Measurements from ENCODE around the gene ZMYND12.
A peak's percentile ranks its signal among the peaks of the same experiment; 100 is the strongest.
"Not testable (repeated sequence)": the region's sequence is repeated elsewhere in the genome, so short reads cannot be mapped to it uniquely, and the experiment has no call there.

The ZMYND12 gene, protein sequence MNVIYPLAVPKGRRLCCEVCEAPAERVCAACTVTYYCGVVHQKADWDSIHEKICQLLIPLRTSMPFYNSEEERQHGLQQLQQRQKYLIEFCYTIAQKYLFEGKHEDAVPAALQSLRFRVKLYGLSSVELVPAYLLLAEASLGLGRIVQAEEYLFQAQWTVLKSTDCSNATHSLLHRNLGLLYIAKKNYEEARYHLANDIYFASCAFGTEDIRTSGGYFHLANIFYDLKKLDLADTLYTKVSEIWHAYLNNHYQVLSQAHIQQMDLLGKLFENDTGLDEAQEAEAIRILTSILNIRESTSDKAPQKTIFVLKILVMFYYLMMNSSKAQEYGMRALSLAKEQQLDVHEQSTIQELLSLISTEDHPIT

DNA sequence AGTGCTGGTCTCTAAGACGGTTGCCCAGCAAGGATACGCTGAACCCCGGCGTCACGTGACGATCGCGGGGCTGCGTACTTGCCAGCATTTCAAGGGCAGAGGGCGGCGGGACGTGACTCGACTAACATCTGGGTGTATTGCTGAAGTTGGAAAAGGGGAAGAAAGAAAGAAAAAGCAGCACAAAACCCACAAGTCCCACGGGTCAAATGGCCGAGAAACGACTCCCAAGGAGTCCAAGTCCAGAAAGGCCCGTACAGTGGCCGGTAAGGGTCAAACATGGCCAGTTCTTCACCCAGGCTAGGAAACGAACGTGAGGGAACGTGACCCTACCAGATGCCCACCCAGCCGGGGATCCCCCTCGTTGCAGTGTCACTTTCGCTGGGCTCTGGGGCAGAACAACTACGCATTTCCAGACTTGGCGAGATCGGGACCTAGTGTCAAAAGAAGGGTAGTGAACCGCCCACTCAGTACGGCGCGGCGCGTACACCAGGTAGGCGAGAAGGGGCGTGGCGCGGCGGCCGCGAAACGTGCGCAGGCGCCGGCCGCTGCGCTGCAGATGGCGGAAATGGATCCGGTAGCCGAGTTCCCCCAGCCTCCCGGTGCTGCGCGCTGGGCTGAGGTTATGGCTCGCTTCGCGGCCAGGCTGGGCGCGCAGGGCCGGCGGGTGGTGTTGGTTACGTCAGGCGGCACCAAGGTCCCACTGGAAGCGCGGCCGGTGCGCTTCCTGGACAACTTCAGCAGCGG, at the start of gene ZMYND12, which contains the start of gene PPCS:
TSS of gene ZMYND12 (minus strand) at position 13 of the 744 bp plus-strand sequence. CDS start 25 bp downstream, outside the sequence.
TSS of gene PPCS (plus strand) at position 534 of the 744 bp plus-strand sequence. CDS start at position 557, 23 bp downstream.
- H3K9me3 ChIP-seq = no peaks in the 10 kb centered on the region
- no peak for TF ChIP-seq Cebpa-rat (IDR thresholded peaks at IDR 0.05)
- peak within 1 kb of the TSS; percentile 91 for H3K9ac ChIP-seq
- peak within 1 kb of the TSS; percentile 96 for H3K27ac ChIP-seq
- H3K4me3 ChIP-seq = peak within 1 kb of the TSS; percentile 79
- H3K4me2 ChIP-seq = peak within 1 kb of the TSS; percentile 88
- H3K36me3 ChIP-seq = peaks cover 33% of the 10 kb centered on the region
- H3K4me1 ChIP-seq = peaks cover 30% of the 10 kb centered on the region
- H3K27me3 ChIP-seq = no peaks in the 10 kb centered on the region
- no peaks in the 10 kb centered on the region for H4K20me1 ChIP-seq

DNA sequence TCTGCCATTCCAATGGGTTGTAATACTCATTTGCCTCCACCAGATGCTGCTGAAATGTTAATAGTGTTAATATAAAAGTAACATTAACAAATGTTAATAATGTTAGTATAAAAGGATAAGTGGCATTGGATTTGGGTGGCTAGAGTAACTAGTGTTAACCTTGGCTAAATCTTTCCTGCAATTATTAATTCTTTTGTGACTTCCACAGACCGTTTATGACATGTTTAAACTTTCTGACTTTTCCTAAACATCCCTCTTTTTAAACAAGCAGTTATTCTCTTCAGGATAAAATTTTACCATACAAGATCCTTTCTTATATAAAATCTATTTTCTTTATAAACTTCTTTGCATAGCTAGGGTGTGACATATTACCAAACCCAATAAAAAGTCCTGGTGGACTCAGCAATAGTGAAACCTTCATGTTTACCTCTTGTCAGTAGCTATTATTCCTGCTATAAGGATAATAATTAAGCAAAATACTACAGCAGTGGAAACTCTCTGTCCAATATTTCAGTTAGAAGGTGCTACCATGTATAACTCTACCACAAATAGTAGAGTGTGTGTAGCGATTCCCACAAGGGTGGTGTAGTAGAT, 48.8 kb upstream of the ZMYND12 start:
- Histone ChIP-seq H3K4me1 (no peaks in the 10 kb centered on the region), H3K9me3 (peaks cover 46% of the 10 kb centered on the region), H3K27me3 (no peaks in the 10 kb centered on the region), H3K4me3 (peak overlapping the region; percentile 22; the same call in 1 of the 2 replicates), H3K9ac (no peak overlapping the region), H3K36me3 (peaks cover 24% of the 10 kb centered on the region), H4K20me1 (no peaks in the 10 kb centered on the region), H3K27ac (no peak overlapping the region), H3K4me2 (no peak overlapping the region)
- TF ChIP-seq Cebpa-rat (IDR thresholded peaks at IDR 0.05) = no peak

DNA sequence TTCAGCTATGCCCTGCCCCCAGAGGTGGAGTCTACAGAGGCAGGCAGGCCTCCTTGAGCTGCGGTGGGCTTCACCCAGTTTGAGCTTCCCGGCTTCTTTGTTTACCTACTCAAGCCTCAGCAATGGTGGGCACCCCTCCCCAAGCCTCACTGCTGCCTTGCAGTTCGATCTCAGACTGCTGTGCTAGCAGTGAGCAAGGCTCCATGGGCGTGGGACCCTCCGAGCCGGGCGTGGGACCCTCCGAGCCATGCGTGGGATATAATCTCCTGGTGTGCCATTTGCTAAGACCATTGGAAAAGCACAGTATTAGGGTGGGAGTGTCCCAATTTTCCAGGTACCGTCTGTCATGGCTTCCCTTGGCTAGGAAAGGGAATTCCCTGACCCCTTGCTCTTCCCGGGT, 46.2 kb upstream of the ZMYND12 start:
- not testable (repeated sequence) for H3K9ac ChIP-seq, H3K4me2 ChIP-seq, H4K20me1 ChIP-seq, H3K27me3 ChIP-seq, H3K4me3 ChIP-seq, H3K4me1 ChIP-seq, H3K27ac ChIP-seq
- Histone ChIP-seq H3K9me3 (peaks cover 46% of the 10 kb centered on the region), H3K36me3 (peaks cover 24% of the 10 kb centered on the region)

DNA sequence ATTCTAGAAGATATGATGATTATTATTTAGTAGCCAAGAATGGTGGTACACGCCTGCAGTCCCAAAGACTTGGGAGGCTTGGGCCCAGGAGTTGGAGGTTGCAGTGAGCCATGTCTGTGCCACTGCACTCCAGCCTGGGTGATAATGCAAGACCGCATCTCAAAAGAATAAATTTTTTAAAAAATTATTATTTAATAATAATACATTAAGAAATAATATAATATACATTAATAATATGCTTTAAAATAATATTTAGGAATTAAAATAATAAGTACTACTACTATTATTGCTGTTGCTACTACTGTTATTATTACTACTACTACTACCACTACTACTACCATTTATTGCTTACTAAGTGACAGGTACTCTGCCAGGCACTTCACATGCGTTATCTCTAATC, 34.4 kb upstream of the ZMYND12 start:
- Histone ChIP-seq H3K4me2 (no peak overlapping the region), H3K9me3 (peaks cover 8% of the 10 kb centered on the region; the same call in 1 of the 2 replicates), H3K27me3 (no peaks in the 10 kb centered on the region), H3K4me3 (no peak overlapping the region), H4K20me1 (no peaks in the 10 kb centered on the region), H3K9ac (no peak overlapping the region), H3K36me3 (no peaks in the 10 kb centered on the region), H3K4me1 (no peaks in the 10 kb centered on the region), H3K27ac (no peak overlapping the region)
- TF ChIP-seq Cebpa-rat (IDR thresholded peaks at IDR 0.05) = no peak

DNA sequence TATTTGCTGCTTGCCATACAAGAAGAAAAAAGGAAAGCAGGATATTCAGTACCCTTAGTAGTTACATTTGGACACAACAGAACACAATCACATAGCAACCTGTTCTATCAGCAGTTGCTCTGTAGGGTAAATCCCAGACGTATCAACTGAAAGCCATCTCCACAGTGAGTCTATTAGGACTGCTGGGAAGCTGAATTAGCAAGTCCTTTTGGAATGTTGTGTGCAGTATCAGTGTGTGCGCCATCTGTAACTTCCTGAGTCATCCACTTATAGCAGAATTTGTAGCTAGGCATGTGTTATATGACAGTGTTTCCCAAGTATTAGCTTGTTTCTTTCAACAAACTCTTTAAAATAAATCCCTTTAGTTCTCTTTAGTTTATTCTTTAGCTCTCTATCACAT, 28.6 kb upstream of the ZMYND12 start:
- Histone ChIP-seq H3K27ac (no peak overlapping the region), H3K4me3 (no peak overlapping the region), H3K4me1 (no peaks in the 10 kb centered on the region), H3K9ac (no peak overlapping the region), H3K27me3 (no peaks in the 10 kb centered on the region), H3K36me3 (no peaks in the 10 kb centered on the region), H3K9me3 (no peaks in the 10 kb centered on the region), H3K4me2 (no peak overlapping the region), H4K20me1 (no peaks in the 10 kb centered on the region)
- no peak for TF ChIP-seq Cebpa-rat (IDR thresholded peaks at IDR 0.05)

DNA sequence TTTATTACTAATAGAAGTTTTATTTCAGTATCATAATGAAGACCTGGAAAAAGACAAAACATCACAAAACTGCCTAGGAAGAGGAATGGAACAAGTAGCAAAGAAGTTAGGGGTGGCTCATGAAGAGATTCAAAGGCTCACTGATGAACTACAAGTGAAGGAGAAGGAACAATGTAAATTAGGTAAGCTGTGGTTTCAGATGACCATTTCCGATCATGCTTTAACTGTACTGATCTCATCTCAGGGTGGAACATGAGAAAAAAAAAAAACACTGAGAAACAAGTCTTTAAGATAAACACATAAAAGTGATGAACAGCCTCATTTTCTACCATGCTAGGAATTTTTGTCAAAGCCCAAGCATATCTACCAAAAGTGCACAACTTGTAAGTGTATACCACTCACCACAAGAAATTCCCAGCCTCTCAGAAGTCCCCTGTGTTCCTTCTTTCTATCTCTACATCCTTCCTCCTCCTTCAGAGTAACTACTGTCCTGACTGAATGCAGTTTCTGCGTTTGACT, 26.9 kb upstream of the ZMYND12 start:
- TF ChIP-seq Cebpa-rat (IDR thresholded peaks at IDR 0.05) = no peak
- Histone ChIP-seq H3K27ac (no peak overlapping the region), H3K4me1 (no peaks in the 10 kb centered on the region), H3K36me3 (no peaks in the 10 kb centered on the region), H3K4me2 (no peak overlapping the region), H4K20me1 (no peaks in the 10 kb centered on the region), H3K4me3 (no peak overlapping the region), H3K27me3 (no peaks in the 10 kb centered on the region), H3K9me3 (no peaks in the 10 kb centered on the region), H3K9ac (no peak overlapping the region)

DNA sequence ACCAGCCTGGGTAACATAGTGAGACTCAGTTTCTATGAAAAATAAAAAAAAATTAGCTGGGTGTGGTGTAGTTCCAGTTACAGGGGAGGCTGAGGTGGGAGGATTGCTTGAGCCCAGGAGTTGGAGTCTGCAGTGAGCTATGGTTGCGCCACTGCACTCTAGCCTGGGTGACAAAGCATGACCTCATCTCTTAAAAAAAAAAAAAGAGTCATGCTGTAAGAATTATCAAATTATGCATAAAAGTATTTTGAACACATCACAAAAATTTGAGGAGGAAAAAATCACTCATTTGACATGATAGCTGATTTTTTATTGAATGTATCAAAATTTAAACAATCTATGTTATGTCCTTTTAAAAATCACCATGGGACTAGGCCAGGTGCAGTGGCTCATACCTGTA, 25.1 kb upstream of the ZMYND12 start:
- H3K4me3 ChIP-seq = no peak overlapping the region
- no peak overlapping the region for H3K9ac ChIP-seq
- H3K9me3 ChIP-seq = no peaks in the 10 kb centered on the region
- H3K36me3 ChIP-seq = no peaks in the 10 kb centered on the region
- no peak overlapping the region for H3K4me2 ChIP-seq
- no peaks in the 10 kb centered on the region for H3K4me1 ChIP-seq
- no peaks in the 10 kb centered on the region for H4K20me1 ChIP-seq
- H3K27me3 ChIP-seq = no peaks in the 10 kb centered on the region
- TF ChIP-seq Cebpa-rat (IDR thresholded peaks at IDR 0.05) = no peak
- H3K27ac ChIP-seq = no peak overlapping the region

DNA sequence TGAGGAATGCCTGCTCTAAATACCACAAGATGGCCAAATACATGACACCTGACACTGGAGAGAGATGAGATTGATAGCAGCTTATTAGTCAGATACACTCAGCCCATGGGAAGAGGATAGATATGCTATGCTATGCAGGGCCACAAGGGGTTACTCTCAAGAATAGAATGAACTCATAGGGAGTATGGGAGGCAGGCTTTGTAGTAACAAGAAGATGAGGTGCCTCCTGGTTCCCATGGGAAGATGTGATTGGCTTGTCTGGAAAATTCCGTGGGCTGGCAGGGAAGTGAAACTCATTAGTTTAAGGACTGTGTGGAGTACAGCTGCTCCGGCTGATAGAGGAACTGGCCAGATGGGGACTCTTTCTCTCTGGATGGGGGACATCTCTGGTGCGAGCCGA, 23.8 kb upstream of the ZMYND12 start:
- Histone ChIP-seq H3K4me3 (no peak overlapping the region), H3K4me1 (no peaks in the 10 kb centered on the region), H3K36me3 (no peaks in the 10 kb centered on the region), H3K9me3 (no peaks in the 10 kb centered on the region), H3K4me2 (no peak overlapping the region), H3K9ac (no peak overlapping the region), H3K27ac (no peak overlapping the region), H4K20me1 (no peaks in the 10 kb centered on the region), H3K27me3 (no peaks in the 10 kb centered on the region)
- no peak for TF ChIP-seq Cebpa-rat (IDR thresholded peaks at IDR 0.05)

DNA sequence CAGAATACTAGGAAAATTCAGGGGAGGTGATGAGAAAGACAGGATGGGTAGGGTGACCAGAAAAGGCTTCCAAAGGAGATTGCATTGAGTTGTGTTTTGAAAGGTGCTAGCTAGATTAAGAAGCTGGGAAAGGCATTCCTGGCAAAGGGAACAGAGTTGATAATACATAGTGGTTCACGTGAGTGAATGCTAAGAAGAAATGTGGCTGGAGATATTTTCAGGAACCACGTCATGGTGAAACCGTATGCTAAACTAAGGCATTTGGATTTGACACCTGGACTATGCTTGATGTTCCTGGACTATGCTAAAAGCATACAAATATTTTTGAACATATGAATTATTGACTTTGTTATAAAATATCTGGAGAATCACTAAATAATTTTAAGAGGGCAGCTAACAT, 22.0 kb upstream of the ZMYND12 start:
- no peak for TF ChIP-seq Cebpa-rat (IDR thresholded peaks at IDR 0.05)
- Histone ChIP-seq H3K4me2 (no peak overlapping the region), H3K9ac (no peak overlapping the region), H3K27ac (no peak overlapping the region), H3K36me3 (no peaks in the 10 kb centered on the region), H3K9me3 (no peaks in the 10 kb centered on the region), H3K4me3 (no peak overlapping the region), H3K4me1 (no peaks in the 10 kb centered on the region), H3K27me3 (no peaks in the 10 kb centered on the region), H4K20me1 (no peaks in the 10 kb centered on the region)

DNA sequence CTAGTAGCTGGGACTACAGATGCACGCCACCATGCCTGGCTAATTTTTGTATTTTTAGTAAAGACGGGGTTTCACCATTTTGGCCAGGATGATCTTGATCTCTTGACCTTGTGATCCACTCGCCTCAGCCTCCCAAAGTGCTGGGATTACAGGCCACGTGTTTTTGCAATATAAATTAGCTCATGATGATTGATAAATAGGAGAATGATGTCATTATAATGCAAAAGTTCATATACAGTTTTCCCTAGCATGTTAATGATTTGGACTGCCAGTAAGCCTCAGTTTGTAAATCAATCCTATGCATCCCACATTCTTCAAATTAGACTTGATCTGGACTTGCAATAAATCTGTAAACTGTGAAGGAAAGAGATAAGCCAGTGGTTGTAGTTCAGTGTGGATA, 21.5 kb upstream of the ZMYND12 start:
- H3K4me2 ChIP-seq, H3K4me1 ChIP-seq, H3K27ac ChIP-seq, H3K4me3 ChIP-seq, H4K20me1 ChIP-seq, H3K27me3 ChIP-seq, H3K9ac ChIP-seq, H3K9me3 ChIP-seq, H3K36me3 ChIP-seq: not testable (repeated sequence)
